T-helper 1 cell treated with Interleukin-12 subunit alpha and Interleukin-12 subunit beta and Interleukin-4 antibody, amounts not matched to agents 30 μg/mL and 1 μg/mL, for 36 hours (primary cell): Measurements from ENCODE around the gene OTOP3.

Experiments used
- H3K27ac Mint-ChIP-seq: one replicate; pipeline ENCODE4 v1.8.0; 2021; ENCODE audit warnings: mild to moderate bottlenecking, mixed read lengths
- H3K27me3 Mint-ChIP-seq: one replicate; pipeline ENCODE4 v1.8.0; 2021; ENCODE audit warnings: low read depth, mixed read lengths
- H3K36me3 Mint-ChIP-seq: one replicate; pipeline ENCODE4 v1.8.0; 2021; ENCODE audit warnings: low read depth, mixed read lengths
- H3K4me1 Mint-ChIP-seq: one replicate; pipeline ENCODE4 v1.8.0; 2021; ENCODE audit warnings: low read depth, mixed read lengths
- H3K4me3 Mint-ChIP-seq: one replicate; pipeline ENCODE4 v1.8.0; 2021; ENCODE audit warnings: mild to moderate bottlenecking, moderate library complexity, mixed read lengths
- H3K9me3 Mint-ChIP-seq: one replicate; pipeline ENCODE4 v1.8.0; 2021; ENCODE audit warnings: mixed read lengths

Gene OTOP3

DNA sequence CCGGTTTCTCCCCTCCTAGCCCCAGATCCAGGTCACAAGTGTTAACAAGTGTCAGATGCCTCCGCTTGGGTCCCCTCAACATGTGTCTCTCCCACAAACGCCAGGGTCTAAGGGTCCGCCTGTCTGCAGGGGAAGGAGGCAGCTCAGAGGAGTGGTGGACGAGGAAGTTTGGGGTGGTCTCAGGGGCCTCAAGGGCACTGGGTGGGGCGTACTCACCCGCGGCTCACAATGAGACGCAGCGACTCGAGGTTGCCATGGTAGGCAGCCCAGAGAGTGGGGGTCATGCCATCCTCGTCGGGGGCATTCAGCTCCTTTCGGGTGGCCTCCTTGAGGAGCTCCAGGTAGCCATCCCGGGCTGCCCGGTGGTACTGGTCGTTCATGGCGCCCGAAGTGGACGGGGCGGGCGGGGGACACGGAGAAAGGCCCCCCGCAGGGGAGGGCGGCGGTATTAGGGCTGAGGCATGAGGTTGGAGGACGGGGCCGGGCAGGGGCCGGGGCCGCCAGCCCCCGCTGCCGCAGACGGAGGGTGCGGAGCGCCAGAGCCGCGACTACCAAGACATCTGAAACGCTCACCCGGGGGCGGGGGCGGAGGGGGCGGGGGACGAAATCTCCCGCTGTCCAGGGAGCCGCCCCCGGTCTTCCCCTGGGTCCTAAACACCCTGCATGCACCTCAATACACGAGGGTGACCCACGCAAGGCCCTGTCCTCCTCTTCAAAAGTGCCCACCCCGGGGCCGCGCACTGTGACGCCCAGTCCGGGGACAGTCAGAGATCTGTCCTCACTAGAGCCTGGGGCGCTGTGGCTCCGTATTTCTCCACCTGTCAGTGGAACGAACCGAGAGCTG lies 12.8 kb upstream of the OTOP3 start, which contains the start of gene USH1G:
Gene USH1G, minus strand, starts transcription at position 562 of the 844 bp plus-strand sequence. Its CDS starts 182 bp downstream, at position 380.
- no peaks in the 10 kb centered on the region for H3K36me3 Mint-ChIP-seq
- no peak within 1 kb of the TSS for H3K27ac Mint-ChIP-seq
- no peaks in the 10 kb centered on the region for H3K4me1 Mint-ChIP-seq
- H3K4me3 Mint-ChIP-seq: no peak within 1 kb of the TSS
- H3K27me3 Mint-ChIP-seq: peaks cover 71% of the 10 kb centered on the region
- H3K9me3 Mint-ChIP-seq: no peaks in the 10 kb centered on the region

DNA sequence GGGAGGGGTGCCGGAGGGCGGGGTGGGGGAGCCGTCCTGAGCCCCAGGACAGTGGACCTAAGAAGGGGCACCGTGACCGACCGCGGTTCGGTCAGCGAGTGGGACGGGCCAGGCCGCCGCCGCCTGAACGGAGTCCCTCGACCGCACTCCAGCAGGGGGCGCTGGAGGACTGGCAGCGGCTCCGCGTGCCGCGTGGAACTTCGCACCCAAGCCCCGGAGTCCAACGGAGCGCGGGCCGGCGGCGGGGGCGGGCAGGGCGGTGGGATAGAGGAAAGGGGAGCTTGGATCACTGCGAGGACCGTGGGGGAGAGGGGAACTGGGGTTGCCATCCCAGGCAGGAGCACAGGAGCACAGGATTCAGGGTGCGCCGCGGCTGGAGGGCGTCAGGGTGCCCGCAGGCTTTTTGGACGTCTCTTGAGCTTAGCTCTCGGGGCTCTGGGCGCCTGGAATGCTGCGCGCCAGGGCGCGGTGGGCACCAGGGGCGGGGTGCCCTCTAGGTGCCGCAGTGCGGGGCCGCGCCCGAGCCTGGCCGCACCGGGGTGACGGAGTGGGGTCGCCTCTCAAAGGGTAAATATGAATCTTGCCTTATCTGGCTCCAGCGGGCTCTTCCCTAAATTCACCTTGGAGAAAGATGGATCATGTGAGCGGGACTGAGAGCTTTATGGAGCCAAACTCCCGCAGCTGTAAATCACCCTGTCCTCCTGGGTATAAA lies 12.0 kb upstream of the OTOP3 start:
- Mint-ChIP-seq H3K27me3 (peaks cover 78% of the 10 kb centered on the region), H3K27ac (no peak overlapping the region), H3K4me1 (no peaks in the 10 kb centered on the region), H3K9me3 (no peaks in the 10 kb centered on the region), H3K4me3 (no peak overlapping the region), H3K36me3 (no peaks in the 10 kb centered on the region)

DNA sequence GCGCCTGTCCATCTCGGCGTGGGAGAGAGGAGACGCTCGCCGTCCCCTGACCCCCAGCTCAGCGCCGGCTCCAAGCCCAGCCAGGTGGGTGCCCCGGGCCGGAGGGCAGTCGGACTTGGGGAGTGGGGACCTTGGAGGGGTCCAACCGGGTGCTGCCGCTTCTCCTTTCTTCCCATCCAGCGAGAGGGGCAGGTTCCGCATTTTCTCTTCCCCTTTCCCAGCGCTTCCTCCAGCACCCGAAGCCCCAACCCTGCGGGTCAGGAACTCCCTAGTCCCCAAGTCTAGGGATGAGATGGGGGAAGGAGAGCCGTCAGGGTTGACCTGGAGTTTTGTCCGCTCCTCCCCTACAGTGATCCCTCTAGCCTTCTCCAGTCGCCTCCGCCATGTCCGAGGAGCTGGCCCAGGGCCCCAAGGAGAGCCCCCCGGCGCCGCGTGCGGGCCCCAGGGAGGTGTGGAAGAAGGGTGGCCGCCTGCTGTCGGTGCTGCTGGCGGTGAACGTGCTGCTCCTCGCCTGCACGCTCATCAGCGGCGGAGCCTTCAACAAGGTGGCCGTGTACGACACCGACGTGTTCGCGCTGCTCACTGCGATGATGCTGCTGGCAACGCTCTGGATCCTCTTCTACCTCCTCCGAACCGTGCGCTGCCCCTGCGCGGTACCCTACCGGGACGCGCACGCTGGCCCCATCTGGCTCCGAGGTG lies 11.3 kb upstream of the OTOP3 start, which contains the start of gene OTOP2:
Gene OTOP2, plus strand, starts transcription at position 24 of the 699 bp plus-strand sequence. Its CDS starts 360 bp downstream, at position 384.
- H3K27ac Mint-ChIP-seq: no peak within 1 kb of the TSS
- no peaks in the 10 kb centered on the region for H3K9me3 Mint-ChIP-seq
- peak within 1 kb of the TSS; percentile 44 for H3K4me3 Mint-ChIP-seq
- no peaks in the 10 kb centered on the region for H3K36me3 Mint-ChIP-seq
- peaks cover 81% of the 10 kb centered on the region for H3K27me3 Mint-ChIP-seq
- no peaks in the 10 kb centered on the region for H3K4me1 Mint-ChIP-seq

DNA sequence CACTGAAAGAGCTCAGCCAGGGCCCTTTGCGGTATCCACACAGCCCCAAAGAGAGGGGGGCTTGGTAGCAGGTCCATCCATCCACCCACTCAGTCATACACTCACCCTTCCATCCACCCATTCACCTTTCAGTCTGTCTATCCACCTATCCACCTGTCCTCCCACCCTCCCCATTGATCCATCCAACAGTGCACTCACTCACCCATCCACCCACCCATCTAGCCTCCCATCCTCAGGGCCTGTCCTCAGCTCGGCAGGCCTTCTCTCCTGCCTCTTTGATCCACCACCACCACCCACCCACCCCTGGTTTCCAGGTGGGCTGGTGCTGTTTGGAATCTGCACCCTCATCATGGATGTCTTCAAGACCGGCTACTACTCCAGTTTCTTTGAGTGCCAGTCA lies 10.5 kb upstream of the OTOP3 start:
- Mint-ChIP-seq H3K36me3 (no peaks in the 10 kb centered on the region), H3K4me1 (no peaks in the 10 kb centered on the region), H3K9me3 (no peaks in the 10 kb centered on the region), H3K4me3 (no peak overlapping the region), H3K27ac (no peak overlapping the region), H3K27me3 (peaks cover 81% of the 10 kb centered on the region)

DNA sequence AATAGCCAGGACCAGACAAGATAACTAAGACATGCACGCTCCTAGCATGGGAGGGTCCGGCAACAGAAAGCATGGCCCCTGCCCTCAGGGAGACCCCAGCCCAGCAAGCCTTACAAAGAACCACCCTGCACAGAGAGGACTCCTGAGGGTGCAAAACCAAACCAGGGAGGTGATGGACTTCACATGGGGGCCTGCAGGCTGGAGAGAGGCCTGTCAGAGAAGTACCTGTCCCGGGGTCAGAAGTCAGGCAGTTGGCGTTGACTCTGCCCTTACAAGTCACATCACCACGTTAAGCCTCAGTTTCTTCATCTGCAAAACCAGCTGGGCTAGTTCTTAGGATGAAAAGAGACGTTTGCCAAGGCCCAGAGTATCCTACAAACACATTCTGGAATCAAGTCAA lies 6.9 kb upstream of the OTOP3 start:
- Mint-ChIP-seq H3K4me1 (peaks cover 2% of the 10 kb centered on the region), H3K36me3 (no peaks in the 10 kb centered on the region), H3K27me3 (peaks cover 74% of the 10 kb centered on the region), H3K27ac (no peak overlapping the region), H3K9me3 (no peaks in the 10 kb centered on the region), H3K4me3 (no peak overlapping the region)

DNA sequence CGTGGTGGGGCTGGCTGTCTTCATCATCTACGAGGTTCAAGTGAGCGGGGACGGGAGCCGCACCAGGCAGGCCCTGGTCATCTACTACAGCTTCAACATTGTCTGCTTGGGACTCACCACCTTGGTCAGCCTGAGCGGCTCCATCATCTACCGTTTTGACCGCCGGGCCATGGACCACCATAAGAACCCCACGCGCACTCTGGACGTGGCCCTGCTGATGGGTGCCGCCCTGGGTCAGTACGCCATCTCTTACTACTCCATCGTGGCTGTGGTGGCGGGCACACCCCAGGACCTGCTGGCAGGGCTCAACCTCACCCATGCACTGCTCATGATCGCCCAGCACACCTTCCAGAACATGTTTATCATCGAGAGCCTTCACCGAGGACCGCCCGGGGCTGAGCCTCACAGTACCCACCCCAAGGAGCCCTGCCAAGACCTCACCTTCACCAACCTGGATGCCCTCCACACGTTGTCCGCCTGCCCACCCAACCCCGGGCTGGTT lies 5.1 kb upstream of the OTOP3 start:
- Mint-ChIP-seq H3K4me3 (no peak overlapping the region), H3K27me3 (peaks cover 69% of the 10 kb centered on the region), H3K36me3 (no peaks in the 10 kb centered on the region), H3K4me1 (peaks cover 2% of the 10 kb centered on the region), H3K27ac (no peak overlapping the region), H3K9me3 (no peaks in the 10 kb centered on the region)

DNA sequence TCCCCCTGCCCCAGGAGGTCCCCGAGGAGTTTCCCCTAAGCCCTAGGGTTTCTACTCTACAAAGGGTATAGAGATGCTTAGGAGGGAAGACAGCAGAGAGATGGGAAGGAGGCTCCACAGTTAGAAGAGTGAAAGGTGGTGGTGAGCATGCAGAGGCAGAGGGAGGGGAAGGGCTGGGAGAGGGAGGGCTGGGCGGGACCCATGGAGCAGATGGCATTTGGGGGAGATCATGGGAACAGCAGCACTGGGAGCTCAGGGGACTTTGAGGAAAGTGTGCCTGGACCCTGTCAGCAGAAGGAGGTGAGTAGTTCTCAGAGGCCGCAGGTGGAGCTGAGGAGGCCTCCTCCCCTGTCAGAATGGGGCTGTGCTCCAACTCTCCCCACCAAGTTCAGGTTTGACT lies 650 bp upstream of the OTOP3 start:
- peaks cover 68% of the 10 kb centered on the region for H3K27me3 Mint-ChIP-seq
- no peaks in the 10 kb centered on the region for H3K36me3 Mint-ChIP-seq

GRCh38 chr17:74936470-74936799 lies 737 bp downstream of the OTOP3 start:
- H3K27me3 Mint-ChIP-seq: peaks cover 63% of the 10 kb centered on the region
- no peak overlapping the region for H3K27ac Mint-ChIP-seq
- H3K4me1 Mint-ChIP-seq: no peaks in the 10 kb centered on the region
- no peaks in the 10 kb centered on the region for H3K36me3 Mint-ChIP-seq
- H3K4me3 Mint-ChIP-seq: no peak overlapping the region
- H3K9me3 Mint-ChIP-seq: no peaks in the 10 kb centered on the region

More for the DNA sequence above, 650 bp upstream of the OTOP3 start:
- Mint-ChIP-seq H3K9me3 (no peaks in the 10 kb centered on the region), H3K4me3 (no peak overlapping the region), H3K27ac (no peak overlapping the region), H3K4me1 (peaks cover 2% of the 10 kb centered on the region)

- Mint-ChIP-seq H3K36me3 (no peaks in the 10 kb centered on the region), H3K27ac (no peak overlapping the region), H3K4me1 (no peaks in the 10 kb centered on the region), H3K4me3 (no peak overlapping the region), H3K27me3 (peaks cover 57% of the 10 kb centered on the region), H3K9me3 (no peaks in the 10 kb centered on the region)
Measured at GRCh38 chr17:74937064-74938051, 1.7 kb downstream of the OTOP3 start.

DNA sequence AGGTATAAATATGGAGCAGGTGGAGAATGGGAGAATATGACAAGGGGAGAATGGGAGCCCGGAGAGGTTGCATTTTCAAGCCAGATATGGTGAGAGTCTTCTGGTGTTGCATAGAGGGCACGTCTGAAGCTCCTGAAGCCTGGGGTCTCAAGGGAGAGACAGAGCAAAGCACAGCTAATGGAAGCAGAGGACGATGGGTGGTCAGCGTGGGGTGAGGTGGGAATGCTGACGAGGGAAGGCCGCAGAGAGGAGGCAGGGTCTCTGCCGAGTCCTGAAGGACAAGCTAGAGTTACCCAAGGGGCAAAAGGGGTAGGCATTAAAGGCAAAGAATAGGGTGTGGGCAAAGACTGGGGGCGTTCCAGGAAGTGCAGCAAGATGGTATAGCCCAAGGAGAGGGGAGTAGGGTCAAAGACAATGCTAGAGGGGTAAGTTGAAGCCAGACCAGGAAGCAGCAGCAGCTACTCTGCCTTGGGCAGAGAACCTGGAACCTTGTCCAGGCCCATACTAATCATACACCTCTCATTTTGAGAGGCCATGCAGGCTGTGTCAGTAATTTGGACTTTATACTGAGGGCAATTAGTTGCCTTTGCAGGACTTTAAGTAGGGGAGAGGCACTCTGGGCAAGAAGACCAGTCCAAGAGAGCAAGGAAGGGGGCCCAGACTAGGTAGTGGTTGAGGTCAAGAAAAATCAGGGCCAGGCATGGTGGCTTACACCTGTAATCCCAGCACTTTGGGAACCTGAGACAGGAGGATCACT lies 2.7 kb downstream of the OTOP3 start:
- Mint-ChIP-seq H3K27ac (no peak overlapping the region), H3K9me3 (no peaks in the 10 kb centered on the region), H3K27me3 (peaks cover 53% of the 10 kb centered on the region), H3K4me1 (no peaks in the 10 kb centered on the region), H3K4me3 (no peak overlapping the region), H3K36me3 (no peaks in the 10 kb centered on the region)

GRCh38 chr17:74939534-74939933 lies 3.8 kb downstream of the OTOP3 start:
- Mint-ChIP-seq H3K36me3 (no peaks in the 10 kb centered on the region), H3K27me3 (peaks cover 47% of the 10 kb centered on the region), H3K4me3 (no peak overlapping the region), H3K27ac (no peak overlapping the region), H3K4me1 (no peaks in the 10 kb centered on the region), H3K9me3 (no peaks in the 10 kb centered on the region)

DNA sequence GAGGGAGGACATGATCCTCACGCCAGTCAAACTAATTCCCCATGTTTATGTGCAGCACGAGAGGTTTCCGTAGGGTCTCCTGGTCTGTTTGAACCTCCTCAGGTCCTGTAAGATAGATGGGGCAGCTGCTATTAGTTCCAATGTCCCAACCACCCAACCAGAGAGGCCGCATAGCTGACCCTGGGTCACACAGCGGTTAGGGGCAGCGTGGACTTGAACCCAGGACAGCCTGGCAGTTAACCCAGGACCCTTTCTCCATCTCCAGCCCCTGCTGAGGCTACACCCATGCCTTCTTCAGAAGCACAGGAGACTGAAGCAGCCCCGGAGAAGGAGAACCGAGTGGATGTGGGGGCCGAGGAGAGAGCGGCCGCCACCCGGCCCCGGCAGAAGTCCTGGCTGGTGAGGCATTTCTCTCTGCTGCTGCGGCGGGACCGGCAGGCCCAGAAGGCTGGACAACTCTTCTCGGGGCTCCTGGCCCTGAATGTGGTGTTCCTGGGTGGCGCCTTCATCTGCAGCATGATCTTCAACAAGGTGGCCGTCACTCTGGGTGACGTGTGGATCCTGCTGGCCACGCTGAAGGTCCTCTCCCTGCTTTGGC lies 5.5 kb downstream of the OTOP3 start:
- Mint-ChIP-seq H3K4me1 (peaks cover 3% of the 10 kb centered on the region), H3K27me3 (peaks cover 43% of the 10 kb centered on the region), H3K9me3 (no peaks in the 10 kb centered on the region), H3K4me3 (no peak overlapping the region), H3K36me3 (no peaks in the 10 kb centered on the region), H3K27ac (no peak overlapping the region)
